Adrenal gland (tissue), 12 donors: ENCODE results near the gene MTMR12. TPM values are rescaled to one million over a fixed set of nuclear protein-coding genes. Genes with fewer than 3 reads are reported as not detected.

Source experiments
- DNase-seq, 7 donors: peaks; one replicate each; pipeline ENCODE4 v3.0.0-alpha.2; 2019 to 2020
- H3K27ac ChIP-seq, 5 donors: fragments of 200-600 bp; sonication (generic) in 4 of 5; 1 replicate in 3 of 5; 2 replicates in 2 of 5; pipeline versions ENCODE4 v1.5.1 to v1.8.0; 2016 to 2020; ENCODE audit warnings: mild to moderate bottlenecking in 1 of 5
- H3K27me3 ChIP-seq: fragments of 200-600 bp; 2 replicates; pipeline ENCODE4 v1.8.0; 2021
- H3K36me3 ChIP-seq, 2 donors: fragments of 200-600 bp; replicated peaks in 1 of 2; 1 replicate in 1 of 2; 2 replicates in 1 of 2; pipeline versions ENCODE4 v1.5.1 to v1.8.0; 2018 to 2022
- H3K4me1 ChIP-seq, 2 donors: fragments of 200-600 bp; replicated peaks in 1 of 2; 1 replicate in 1 of 2; 2 replicates in 1 of 2; pipeline versions ENCODE4 v1.5.1 to v1.8.0; 2018 to 2021
- H3K4me3 ChIP-seq, 4 donors: fragments of 200-600 bp; sonication (generic) in 3 of 4; one replicate each; pipeline ENCODE4 v1.5.1; 2016 to 2018
- H3K9me3 ChIP-seq, 3 donors: fragments of 200-600 bp; sonication (generic) in 1 of 3; replicated peaks in 1 of 3; 1 replicate in 2 of 3; 2 replicates in 1 of 3; pipeline versions ENCODE4 v1.5.1 to v1.8.0; 2016 to 2021
- POLR2A ChIP-seq, 2 donors: fragments of 450-650 bp; IDR thresholded peaks; one replicate each; pipeline ENCODE4 v1.6.1; 2017; ENCODE audit warnings: antibody characterized with exemption in 2 of 2, mild to moderate bottlenecking in 2 of 2, moderate library complexity in 1 of 2
- WGBS, 4 donors: extraction: QIAGEN DNeasy Blood & Tissue Kit in 2 of 4; methylation state at CpG; one replicate each; pipeline versions ENCODE4 v1.1.5 to v1.1.7; 2013 to 2017; 5-methylcytosine and 5-hydroxymethylcytosine counted together
- intact Hi-C, 2 donors: fragments of 100-400 bp; cut with DNase I; formaldehyde crosslinking; loops; one replicate each; pipeline versions ENCODE4 v1.14.1 to v1.15.0; 2022 to 2023
- polyA plus RNA-seq, 3 donors: library from polyadenylated mRNA; stranded (reverse); fragments of 200-250 nt in 2 of 3; fragments of 350-450 nt in 1 of 3; fragmentation: Illumina TruSeq in 1 of 3; extraction: RNeasy Lipid Tissue Mini Kit (QIAGEN cat#74804) in 1 of 3; gene quantifications; one replicate each; pipeline ENCODE4 v1.2.3, GENCODE V29; 2013 to 2014
- total RNA-seq, 9 donors: library from RNA; depleted of rRNA in 4 of 9; stranded (reverse); fragments of >200 nt in 4 of 9; fragments of 120-200 nt in 1 of 9; fragmentation: NEBNext Ultra II Directional in 1 of 9; extraction: Animal tissue kit (Norgen Biotek cat#: 25700) in 1 of 9; gene quantifications; one replicate each; pipeline versions ENCODE4 v1.1.0 to v1.2.4, GENCODE V29; 2013 to 2023
- TF ChIP-seq, protein P1 (sequence below), 6 experiments: fragments of 450-650 bp in 4 of 6; fragments of 200-600 bp in 2 of 6; sonication (generic) in 1 of 6; IDR thresholded peaks; 1 replicate in 5 of 6; 2 replicates in 1 of 6; pipeline versions ENCODE4 v1.5.1 to v1.8.0; 2016 to 2021; ENCODE audit warnings: antibody characterized with exemption in 6 of 6, mild to moderate bottlenecking in 2 of 6, moderate library complexity in 1 of 6
- donor health status: healthy with polysubstance abuse.
- donor health status: Bipolar disorder and iron deficiency.
- donor health status: DM: yes; HTN: yes; CAD: no.
- donor health status: DM: no; HTN: no; CAD: no.
- donor health status: DM: no; HTN: no; CAD: no.
- donor health status: DM: yes; HTN: yes; CAD: no.

Gene MTMR12
- total and polyA plus RNA-seq, 12 donors: 4.5 to 30.7 (median 22.9) TPM

DNA sequence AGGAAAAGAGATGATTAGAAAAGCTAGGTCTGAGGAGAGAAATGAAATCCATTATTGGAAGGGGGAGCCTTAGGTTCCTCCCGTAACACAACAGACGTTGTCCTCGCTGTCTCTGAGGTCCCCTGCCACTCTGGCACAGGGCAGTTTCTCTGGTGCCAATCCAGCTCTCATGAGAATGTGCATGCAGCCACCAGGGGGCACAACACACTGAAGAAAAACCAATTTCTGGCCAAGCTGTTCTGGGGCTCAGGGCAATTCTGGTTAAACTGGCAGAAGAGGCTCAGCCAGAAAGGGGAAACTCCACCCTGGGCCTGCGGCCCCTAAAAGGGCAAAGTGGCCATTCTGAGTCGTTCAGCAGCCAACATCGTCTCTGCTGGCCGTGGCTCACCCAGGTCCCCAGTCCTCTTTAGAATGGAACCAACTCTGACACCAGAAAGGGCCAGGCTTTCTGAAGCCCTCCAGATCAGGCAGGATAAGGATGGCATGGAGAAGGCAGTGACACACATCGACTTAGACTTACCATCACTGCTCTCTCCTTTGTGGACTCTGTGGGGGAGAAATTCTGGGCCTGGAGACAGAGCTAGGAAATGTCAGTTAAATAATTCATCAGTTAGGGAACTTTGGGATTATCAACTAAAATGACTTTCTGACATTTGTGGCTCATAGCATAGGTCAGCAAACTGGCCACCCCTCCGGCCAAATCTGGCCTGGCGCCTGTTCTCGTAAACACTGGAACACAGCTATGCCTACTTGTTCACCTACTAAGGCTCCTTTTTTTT is 80.1 kb downstream of the MTMR12 start:
- H3K27me3 ChIP-seq: no peaks in the 10 kb centered on the region
- 25 to 40% (median 34%) methylated on average over 7 to 11 of the region's 11 CpGs for WGBS, 4 donors
- H3K4me1 ChIP-seq: peaks cover 19 to 33% of the 10 kb centered on the region in 2 donors
- H3K4me3 ChIP-seq: no peak overlapping the region
- TF ChIP-seq POLR2A (IDR thresholded peaks at IDR 0.05): no peak
- TF ChIP-seq, protein P1, sequence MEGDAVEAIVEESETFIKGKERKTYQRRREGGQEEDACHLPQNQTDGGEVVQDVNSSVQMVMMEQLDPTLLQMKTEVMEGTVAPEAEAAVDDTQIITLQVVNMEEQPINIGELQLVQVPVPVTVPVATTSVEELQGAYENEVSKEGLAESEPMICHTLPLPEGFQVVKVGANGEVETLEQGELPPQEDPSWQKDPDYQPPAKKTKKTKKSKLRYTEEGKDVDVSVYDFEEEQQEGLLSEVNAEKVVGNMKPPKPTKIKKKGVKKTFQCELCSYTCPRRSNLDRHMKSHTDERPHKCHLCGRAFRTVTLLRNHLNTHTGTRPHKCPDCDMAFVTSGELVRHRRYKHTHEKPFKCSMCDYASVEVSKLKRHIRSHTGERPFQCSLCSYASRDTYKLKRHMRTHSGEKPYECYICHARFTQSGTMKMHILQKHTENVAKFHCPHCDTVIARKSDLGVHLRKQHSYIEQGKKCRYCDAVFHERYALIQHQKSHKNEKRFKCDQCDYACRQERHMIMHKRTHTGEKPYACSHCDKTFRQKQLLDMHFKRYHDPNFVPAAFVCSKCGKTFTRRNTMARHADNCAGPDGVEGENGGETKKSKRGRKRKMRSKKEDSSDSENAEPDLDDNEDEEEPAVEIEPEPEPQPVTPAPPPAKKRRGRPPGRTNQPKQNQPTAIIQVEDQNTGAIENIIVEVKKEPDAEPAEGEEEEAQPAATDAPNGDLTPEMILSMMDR (IDR thresholded peaks at IDR 0.05): peak; percentile 83 to 94 (median 88)
- H3K27ac ChIP-seq: peak overlapping the region in 3 of 5 donors; percentile 65 to 89 (median 69)
- DNase-seq: peak; percentile 81 to 93 (median 86)
- H3K9me3 ChIP-seq: no peaks in the 10 kb centered on the region
- intact Hi-C loops: loop anchor here (2.0 to 10.0 kb wide), 3 partner anchors 95 to 382 kb away; no protein-coding TSS in a partner anchor
- peaks cover 0 to 28% of the 10 kb centered on the region in 2 donors for H3K36me3 ChIP-seq

DNA sequence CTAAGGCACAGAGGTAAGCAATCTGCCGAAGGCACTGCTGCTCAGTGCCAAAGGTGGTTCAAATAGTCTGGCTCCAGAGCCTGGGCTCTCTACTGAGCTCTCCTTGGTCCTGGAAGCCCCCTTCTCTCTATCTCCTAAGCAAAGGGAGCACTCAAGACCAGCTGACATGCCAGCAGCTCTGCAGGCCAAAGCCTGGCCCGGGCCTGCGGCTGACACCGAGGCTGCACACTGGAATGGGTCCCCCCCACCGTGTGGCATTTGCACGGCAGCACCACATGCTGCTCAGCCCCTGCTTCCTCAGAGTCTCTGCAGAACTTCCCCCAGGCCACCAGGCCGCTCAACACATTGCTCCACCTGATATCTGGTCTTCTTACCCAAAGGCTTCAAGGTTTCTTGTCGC is 80.8 kb downstream of the MTMR12 start:
- Histone ChIP-seq H3K36me3 (peaks cover 0 to 28% of the 10 kb centered on the region in 2 donors), H3K4me3 (no peak overlapping the region), H3K27me3 (no peaks in the 10 kb centered on the region), H3K9me3 (no peaks in the 10 kb centered on the region), H3K4me1 (peaks cover 19 to 33% of the 10 kb centered on the region in 2 donors), H3K27ac (no peak overlapping the region)
- 53 to 66% (median 59%) methylated on average over 8 of the region's 8 CpGs for WGBS, 4 donors
- intact Hi-C loops: loop anchor here (2.0 to 10.0 kb wide), 3 partner anchors 95 to 383 kb away; no protein-coding TSS in a partner anchor
- no peak for DNase-seq
- TF ChIP-seq POLR2A (IDR thresholded peaks at IDR 0.05): no peak
- TF ChIP-seq, protein P1 (IDR thresholded peaks at IDR 0.05): no peak

DNA sequence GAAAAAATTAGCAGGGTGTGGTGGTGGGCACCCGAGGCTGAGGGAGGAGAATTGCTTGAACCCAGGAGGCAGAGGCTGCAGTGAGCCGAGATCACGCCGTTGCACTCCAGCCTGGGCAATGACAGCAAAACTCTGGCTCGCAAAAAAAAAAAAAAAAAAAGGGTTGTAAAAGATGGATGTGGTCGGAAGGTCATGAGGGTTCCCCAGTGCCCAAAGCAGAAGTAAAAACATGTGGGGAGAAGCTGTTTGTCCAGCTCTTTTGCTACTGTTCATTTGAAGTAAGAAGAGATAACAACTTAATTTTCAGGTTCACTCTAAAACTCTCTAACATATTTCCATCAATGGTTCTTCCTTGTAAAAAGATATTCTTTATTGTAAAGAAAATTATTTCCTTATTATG is 81.5 kb downstream of the MTMR12 start:
- Histone ChIP-seq H3K4me3 (no peak overlapping the region), H3K27ac (no peak overlapping the region), H3K36me3 (peaks cover 0 to 28% of the 10 kb centered on the region in 2 donors), H3K9me3 (no peaks in the 10 kb centered on the region), H3K4me1 (peaks cover 19 to 33% of the 10 kb centered on the region in 2 donors), H3K27me3 (no peaks in the 10 kb centered on the region)
- DNase-seq: no peak
- no peak for TF ChIP-seq POLR2A (IDR thresholded peaks at IDR 0.05)
- TF ChIP-seq, protein P1 (IDR thresholded peaks at IDR 0.05): no peak
- WGBS, 4 donors: 74 to 84% (median 79%) methylated on average over 6 of the region's 6 CpGs
- intact Hi-C loops: loop anchor here (5.0 to 10.0 kb wide), 2 partner anchors 96 to 384 kb away; no protein-coding TSS in a partner anchor

DNA sequence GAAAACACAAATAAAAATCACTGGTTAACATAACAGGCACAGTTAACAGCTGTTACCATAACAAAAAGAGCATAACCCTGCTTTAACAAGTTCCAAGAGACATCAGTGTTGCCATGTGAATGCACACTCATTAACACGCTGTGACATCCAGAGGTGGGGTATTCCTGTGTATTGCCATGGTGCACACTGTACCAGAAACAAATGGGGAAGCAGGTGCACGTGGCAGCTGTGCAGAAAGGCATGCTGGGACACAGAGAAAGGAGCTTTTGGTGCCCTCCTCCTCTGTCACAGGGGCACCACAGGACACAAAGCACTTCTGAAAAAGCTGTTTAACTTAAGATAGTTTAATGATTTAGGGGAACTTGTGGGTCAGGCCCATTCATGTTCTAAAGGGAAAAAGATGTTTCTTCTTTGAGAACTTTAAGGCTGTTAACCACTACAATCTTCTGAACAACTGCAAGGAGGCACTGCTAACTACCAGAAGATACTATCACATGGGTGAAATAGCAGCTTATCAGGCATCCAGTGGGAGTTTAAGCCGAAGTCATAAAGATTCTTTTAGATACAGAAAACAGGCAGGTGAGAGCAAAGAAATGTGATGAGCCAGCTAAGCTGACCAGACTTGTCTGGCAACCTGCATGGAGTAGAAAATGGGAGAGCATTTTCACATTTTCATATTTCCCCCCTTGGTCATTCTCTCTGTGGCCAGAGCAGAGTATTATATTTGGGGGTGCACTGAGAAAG is 82.2 kb downstream of the MTMR12 start:
- Histone ChIP-seq H3K27me3 (no peaks in the 10 kb centered on the region), H3K9me3 (no peaks in the 10 kb centered on the region), H3K4me3 (no peak overlapping the region), H3K27ac (no peak overlapping the region), H3K36me3 (peaks cover 0 to 20% of the 10 kb centered on the region in 2 donors), H3K4me1 (peaks cover 19 to 33% of the 10 kb centered on the region in 2 donors)
- TF ChIP-seq, protein P1 (IDR thresholded peaks at IDR 0.05): no peak
- no peak for TF ChIP-seq POLR2A (IDR thresholded peaks at IDR 0.05)
- WGBS, 4 donors: 62 to 75% (median 68%) methylated on average over 3 of the region's 3 CpGs
- intact Hi-C loops: loop anchor here (5.0 to 10.0 kb wide), 2 partner anchors 97 to 384 kb away; no protein-coding TSS in a partner anchor
- DNase-seq: no peak
